ENCODE measurements around the gene ZEB2. TPM values are rescaled to one million over a fixed set of nuclear protein-coding genes. Genes with fewer than 3 reads are reported as not detected.

Gene ZEB2
- total and polyA plus RNA-seq, 4 donors = 7.6 to 39.6 (median 22.2) TPM

DNA sequence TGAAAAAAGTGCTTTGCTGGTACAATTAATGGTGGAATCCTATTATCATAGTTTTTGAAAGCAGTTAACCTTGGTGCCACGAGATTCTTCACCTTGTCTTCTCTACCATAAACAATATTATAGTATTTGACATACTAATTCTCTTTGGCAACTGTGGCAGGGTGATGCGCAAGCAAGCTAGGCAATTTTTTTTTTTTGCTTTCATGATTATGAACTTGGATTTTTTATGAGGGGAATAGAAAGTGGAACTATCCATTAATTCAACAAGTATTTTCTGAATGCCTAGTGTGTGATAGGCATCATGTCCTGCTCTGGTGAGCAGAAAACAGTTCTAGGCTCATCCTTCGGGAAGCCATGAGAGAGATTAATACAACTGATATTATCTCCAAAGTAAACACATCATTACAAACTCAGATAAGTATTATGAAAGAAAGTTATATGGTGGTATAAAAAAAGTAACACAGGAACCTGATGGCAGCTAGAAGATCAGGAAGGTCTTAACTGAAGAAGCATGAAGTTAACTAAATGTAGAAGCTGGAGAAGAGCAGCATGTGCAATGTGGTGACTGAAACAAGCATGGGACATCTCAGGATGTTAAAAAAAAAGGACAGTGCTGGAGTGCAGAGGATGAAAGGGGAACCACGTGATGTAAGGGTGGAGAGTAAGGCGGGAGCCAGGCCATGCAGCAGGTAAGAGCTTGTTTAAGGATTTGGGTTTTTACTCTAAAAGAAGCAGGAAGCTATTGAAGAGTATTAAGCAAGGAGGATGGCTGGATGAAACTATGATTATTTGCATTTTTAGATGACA, 113.7 kb downstream of the ZEB2 start (continued):
- TF ChIP-seq, protein P1, sequence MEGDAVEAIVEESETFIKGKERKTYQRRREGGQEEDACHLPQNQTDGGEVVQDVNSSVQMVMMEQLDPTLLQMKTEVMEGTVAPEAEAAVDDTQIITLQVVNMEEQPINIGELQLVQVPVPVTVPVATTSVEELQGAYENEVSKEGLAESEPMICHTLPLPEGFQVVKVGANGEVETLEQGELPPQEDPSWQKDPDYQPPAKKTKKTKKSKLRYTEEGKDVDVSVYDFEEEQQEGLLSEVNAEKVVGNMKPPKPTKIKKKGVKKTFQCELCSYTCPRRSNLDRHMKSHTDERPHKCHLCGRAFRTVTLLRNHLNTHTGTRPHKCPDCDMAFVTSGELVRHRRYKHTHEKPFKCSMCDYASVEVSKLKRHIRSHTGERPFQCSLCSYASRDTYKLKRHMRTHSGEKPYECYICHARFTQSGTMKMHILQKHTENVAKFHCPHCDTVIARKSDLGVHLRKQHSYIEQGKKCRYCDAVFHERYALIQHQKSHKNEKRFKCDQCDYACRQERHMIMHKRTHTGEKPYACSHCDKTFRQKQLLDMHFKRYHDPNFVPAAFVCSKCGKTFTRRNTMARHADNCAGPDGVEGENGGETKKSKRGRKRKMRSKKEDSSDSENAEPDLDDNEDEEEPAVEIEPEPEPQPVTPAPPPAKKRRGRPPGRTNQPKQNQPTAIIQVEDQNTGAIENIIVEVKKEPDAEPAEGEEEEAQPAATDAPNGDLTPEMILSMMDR (IDR thresholded peaks at IDR 0.05; ENCODE audit: low read depth, low read length, missing input control) = no peak
- TF ChIP-seq RXRA (IDR thresholded peaks at IDR 0.05) = no peak
- no peak for TF ChIP-seq HNF4A (conservative IDR thresholded peaks at IDR 0.05)

DNA sequence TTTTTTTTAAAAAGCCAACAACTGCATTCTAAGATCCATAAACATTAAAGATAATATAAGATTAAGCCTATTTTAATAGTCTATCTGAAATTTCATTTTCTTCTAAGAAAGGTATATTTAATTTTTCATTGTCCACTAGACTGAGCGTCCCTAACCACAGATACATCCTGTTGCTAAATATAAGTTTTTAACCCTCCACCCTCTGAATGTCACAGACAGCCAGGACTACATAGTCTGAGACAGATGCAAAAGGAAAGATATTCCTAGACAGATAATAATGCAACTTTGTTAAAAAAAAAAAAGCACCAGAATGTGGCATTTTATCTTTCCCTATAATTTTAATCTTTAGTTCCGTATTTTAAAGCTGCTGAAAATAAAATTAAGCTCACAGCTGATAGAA, 114.6 kb downstream of the ZEB2 start:
- Histone ChIP-seq H3K27ac (ENCODE audit: low read depth in 1 of 2, low read length in 2 of 2) (no peak overlapping the region), H3K36me3 (ENCODE audit: control insufficient read depth in 4 of 4, insufficient read depth in 3 of 4, low read depth in 1 of 4, low read length in 3 of 4) (no peaks in the 10 kb centered on the region), H3K27me3 (ENCODE audit: control insufficient read depth in 4 of 4, insufficient read depth in 4 of 4, low read length in 3 of 4) (no peaks in the 10 kb centered on the region), H3K9ac (ENCODE audit: low read depth in 1 of 2, low read length in 2 of 2) (no peak overlapping the region), H3K4me3 (ENCODE audit: low read depth in 1 of 3, low read length in 3 of 3) (no peak overlapping the region), H3K9me3 (ENCODE audit: control insufficient read depth in 4 of 4, low read length in 3 of 4) (no peaks in the 10 kb centered on the region), H3K4me1 (ENCODE audit: control insufficient read depth in 4 of 4, insufficient read depth in 4 of 4, low read length in 3 of 4) (no peaks in the 10 kb centered on the region)
- TF ChIP-seq SP1 (IDR thresholded peaks at IDR 0.05) = no peak
- TF ChIP-seq, protein P1 (IDR thresholded peaks at IDR 0.05; ENCODE audit: low read depth, low read length, missing input control) = no peak
- TF ChIP-seq, protein P2, sequence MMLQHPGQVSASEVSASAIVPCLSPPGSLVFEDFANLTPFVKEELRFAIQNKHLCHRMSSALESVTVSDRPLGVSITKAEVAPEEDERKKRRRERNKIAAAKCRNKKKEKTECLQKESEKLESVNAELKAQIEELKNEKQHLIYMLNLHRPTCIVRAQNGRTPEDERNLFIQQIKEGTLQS (IDR thresholded peaks at IDR 0.05) = no peak
- TF ChIP-seq FOXA1 (IDR thresholded peaks at IDR 0.05) = no peak
- no peak for TF ChIP-seq RAD21 (IDR thresholded peaks at IDR 0.05)
- no peak for TF ChIP-seq YY1 (IDR thresholded peaks at IDR 0.05)
- no peak for TF ChIP-seq RXRA (IDR thresholded peaks at IDR 0.05)
- TF ChIP-seq HNF4A (conservative IDR thresholded peaks at IDR 0.05) = no peak
- no peak for DNase-seq (ENCODE audit: low spot score)
- 51% methylated on average over 2 of the region's 2 CpGs for WGBS

DNA sequence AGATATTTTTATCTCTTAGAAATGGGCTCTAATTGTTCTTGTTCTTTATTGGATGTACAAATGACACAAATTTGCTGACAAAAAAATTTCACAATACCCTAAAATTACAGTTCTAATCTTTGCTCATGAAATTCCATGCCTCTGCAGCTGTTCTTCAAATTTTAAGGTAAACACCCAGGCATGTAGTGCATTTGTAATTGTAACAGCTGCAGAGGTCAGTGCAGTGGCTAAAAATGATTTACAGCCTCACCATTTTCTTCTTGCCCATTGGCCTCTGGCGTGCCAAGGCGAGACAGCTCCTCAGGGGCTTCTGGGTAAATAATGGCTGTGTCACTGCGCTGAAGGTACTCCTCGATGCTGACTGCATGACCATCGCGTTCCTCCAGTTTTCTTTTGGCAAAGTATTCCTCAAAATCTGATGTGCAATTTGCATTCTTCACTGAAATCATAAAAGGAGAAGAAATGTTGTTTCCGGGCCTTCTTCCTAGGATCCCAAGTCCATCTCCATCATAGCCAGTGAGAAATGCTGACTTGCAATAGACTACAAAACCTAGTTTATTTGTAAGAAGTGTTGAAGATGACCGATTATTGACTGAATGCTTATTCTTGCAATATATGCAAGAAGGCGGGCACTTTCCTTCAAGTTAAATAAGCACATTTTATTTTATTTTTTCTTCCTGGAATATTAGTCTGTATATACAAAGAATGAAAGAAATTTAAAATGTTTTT, 115.2 kb downstream of the ZEB2 start:
- H3K27me3 ChIP-seq (ENCODE audit: control insufficient read depth in 4 of 4, insufficient read depth in 4 of 4, low read length in 3 of 4) = no peaks in the 10 kb centered on the region
- TF ChIP-seq JUND (IDR thresholded peaks at IDR 0.05) (no peak), EGR1 (IDR thresholded peaks at IDR 0.05; ENCODE audit: low read depth in 2 of 2) (no peak), FOXA2 (IDR thresholded peaks at IDR 0.05) (no peak), RAD21 (IDR thresholded peaks at IDR 0.05) (no peak)
- no peak overlapping the region for H3K4me3 ChIP-seq (ENCODE audit: low read depth in 1 of 3, low read length in 3 of 3)
- no peaks in the 10 kb centered on the region for H3K36me3 ChIP-seq (ENCODE audit: control insufficient read depth in 4 of 4, insufficient read depth in 3 of 4, low read depth in 1 of 4, low read length in 3 of 4)
- H3K9me3 ChIP-seq (ENCODE audit: control insufficient read depth in 4 of 4, low read length in 3 of 4) = no peaks in the 10 kb centered on the region
- 89% methylated on average over 9 of the region's 9 CpGs for WGBS
- DNase-seq (ENCODE audit: low spot score) = no peak
- no peak overlapping the region for H3K9ac ChIP-seq (ENCODE audit: low read depth in 1 of 2, low read length in 2 of 2)
- H3K4me1 ChIP-seq (ENCODE audit: control insufficient read depth in 4 of 4, insufficient read depth in 4 of 4, low read length in 3 of 4) = no peaks in the 10 kb centered on the region
- no peak overlapping the region for H3K27ac ChIP-seq (ENCODE audit: low read depth in 1 of 2, low read length in 2 of 2)
